T-helper 1 cell (primary cell): ENCODE data around the gene GGNBP2.
A peak's percentile ranks its signal among the peaks of the same experiment; 100 is the strongest.
"Not testable (repeated sequence)": the region's sequence is repeated elsewhere in the genome, so short reads cannot be mapped to it uniquely, and the experiment has no call there.

Experiments used
- DNase-seq, 5 donors: peaks; one replicate each; pipeline ENCODE4 v3.0.0-alpha.2; 2012 to 2020
- total RNA-seq, 4 donors: gene quantifications; one replicate each; lab custom pipeline; 2026; lab: John Stamatoyannopoulos, UW

Gene GGNBP2, protein sequence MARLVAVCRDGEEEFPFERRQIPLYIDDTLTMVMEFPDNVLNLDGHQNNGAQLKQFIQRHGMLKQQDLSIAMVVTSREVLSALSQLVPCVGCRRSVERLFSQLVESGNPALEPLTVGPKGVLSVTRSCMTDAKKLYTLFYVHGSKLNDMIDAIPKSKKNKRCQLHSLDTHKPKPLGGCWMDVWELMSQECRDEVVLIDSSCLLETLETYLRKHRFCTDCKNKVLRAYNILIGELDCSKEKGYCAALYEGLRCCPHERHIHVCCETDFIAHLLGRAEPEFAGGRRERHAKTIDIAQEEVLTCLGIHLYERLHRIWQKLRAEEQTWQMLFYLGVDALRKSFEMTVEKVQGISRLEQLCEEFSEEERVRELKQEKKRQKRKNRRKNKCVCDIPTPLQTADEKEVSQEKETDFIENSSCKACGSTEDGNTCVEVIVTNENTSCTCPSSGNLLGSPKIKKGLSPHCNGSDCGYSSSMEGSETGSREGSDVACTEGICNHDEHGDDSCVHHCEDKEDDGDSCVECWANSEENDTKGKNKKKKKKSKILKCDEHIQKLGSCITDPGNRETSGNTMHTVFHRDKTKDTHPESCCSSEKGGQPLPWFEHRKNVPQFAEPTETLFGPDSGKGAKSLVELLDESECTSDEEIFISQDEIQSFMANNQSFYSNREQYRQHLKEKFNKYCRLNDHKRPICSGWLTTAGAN
- 152 to 172 (median 158) reads per million in 4 donors for total RNA-seq

DNA sequence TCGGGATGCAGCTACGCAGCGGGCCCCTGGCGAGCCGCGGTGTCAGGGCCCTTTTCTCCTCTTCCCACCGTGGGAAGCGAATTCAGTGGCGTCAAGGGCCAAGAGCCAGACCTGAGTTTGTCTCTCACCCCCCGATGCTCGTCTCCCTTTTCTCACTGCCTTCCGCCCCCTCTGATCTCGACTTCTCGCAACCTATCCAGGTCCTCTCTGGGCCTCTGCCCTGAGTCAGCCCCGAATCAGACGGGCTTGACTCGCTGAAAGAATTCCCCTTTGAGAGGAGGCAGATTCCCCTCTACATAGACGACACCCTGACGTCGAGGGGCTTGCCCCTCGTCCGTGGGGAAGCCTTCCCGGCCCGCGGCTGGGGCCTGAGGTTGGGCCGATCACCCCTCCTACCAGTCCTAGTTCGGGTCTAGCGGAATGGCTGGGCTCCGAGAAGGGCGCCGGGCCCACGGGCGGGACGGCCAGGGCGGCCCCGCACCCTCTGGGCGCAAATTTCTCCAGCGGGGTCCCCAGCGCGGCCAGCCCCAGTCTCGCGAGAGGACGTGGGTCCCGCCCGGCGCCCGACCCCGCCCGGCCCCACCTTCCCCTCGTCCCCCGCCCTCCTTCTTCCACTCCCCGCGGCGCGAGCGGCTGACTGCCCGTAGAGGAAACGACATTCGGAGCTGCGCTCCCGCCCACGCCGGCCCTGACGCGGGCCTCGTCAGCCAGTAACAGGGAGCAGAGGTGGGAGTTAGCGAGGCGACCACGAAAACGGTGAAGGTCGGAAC lies at the start of gene GGNBP2:
Gene GGNBP2, plus strand, starts transcription at position 613 of the 770 bp plus-strand sequence. CDS start 806 bp downstream, outside the sequence.
- DNase-seq, result peak; percentile 87 to 95 (median 91)

DNA sequence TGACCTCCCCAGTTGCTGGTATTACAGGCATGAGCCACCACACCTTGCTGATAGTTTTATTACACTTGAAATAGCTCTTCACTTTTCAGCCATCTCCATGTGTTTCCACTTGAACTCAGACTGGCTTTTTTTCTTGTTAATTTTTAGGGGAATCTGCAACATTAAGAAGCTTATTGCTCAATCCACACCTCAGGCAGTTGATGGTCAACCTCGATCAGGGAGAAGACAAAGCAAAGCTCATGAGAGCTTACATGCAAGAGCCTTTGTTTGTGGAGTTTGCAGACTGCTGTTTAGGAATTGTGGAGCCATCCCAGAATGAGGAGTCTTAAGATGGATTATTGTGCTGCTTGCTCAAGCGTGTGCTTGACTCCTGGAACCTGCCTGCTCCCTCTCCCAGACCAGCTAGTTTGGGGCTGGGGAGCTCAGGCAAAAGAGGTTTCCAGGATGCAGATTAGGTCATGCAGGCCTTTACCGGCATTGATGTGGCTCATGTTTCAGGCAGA lies 49.6 kb upstream of the GGNBP2 start:
- DNase-seq, result no peak

DNA sequence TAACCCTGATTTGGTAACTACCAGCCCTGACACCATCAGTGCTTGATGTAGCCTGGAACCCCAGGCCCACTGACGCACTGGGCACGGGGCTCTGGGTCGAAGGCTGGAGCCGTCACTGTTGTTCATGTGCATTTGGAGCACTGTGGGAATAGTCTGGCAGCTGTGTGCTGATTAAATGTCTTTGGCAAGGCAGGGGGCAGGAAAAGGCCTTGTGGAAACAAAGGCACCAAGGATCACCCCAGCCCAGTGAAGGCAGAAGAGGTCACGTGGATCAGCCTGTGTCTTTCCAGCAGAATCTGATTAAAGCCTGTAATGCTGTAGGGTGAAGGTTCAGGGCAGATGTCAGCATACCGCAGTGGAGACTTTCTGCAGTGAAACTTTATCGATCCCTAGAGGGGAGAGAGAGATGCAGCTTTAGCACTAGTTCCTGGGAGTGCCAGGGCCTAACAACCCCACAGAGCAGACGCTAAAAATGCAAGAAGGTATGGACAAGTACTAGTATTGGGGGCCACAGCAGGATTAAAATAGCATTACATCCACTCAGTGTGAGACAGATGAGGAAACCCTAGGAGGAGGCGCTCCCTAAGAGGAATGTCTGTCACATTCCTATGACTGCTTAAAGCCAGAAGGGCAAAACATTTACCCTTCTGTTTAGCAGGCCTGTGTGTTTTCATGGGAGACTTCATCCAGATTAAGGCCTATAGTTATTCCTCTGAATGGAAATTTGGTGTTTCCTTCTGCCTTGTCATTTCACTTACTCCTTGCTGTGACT lies 48.5 kb upstream of the GGNBP2 start:
- no peak for DNase-seq

DNA sequence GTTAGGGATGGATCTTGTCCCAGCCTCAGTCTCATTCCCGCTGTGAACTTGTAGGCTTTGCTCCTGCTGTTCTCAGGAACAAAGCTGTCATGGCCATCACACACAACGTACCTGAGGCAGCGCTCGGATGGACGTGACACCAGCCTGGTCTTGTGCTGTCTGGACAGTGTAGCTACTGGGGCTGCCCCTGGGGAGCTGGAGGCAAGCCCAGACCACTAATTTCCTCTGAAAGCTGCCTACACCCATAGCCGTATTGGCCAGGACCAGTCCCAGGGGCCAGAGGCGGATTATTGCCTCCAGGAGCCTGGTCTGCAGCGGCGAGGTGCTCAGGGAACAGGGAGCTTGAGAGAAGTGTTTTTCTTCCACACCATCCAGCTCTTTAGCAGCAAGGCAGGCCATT lies 46.6 kb upstream of the GGNBP2 start:
- DNase-seq, result no peak

DNA sequence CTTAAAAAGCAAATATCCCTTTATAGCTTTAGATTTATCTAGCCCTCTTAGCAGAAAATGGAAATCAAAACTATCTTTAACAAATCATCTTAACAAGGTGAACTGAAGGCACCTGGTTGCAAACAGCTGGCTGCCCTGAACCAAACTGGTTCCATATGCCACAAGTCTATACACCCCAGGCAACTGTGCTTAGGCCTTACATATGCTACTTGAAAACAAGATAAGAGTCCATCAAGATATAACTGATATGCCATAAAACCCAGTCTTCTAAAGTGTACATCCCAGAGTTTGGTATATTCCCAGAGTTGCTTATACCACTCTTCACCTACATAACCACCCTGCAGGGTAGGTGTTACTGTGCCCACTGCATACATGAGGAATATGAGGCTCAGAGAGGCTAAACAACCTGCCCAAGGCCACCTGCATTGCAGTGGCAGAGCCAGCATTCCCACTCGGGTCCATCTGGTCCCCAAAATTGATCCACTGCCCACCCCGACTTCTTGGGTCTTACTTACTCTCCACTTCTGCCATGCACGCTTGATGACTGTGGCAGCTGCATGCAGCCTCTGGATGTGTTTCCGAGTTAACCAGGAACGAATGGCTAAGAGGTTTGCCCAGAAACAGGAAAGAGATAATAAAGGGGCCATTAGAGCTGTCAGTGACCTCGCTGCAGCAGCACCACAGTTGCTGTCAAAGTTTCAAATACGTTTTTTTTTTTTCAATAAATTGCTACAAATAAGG lies 46.0 kb upstream of the GGNBP2 start:
- no peak for DNase-seq

DNA sequence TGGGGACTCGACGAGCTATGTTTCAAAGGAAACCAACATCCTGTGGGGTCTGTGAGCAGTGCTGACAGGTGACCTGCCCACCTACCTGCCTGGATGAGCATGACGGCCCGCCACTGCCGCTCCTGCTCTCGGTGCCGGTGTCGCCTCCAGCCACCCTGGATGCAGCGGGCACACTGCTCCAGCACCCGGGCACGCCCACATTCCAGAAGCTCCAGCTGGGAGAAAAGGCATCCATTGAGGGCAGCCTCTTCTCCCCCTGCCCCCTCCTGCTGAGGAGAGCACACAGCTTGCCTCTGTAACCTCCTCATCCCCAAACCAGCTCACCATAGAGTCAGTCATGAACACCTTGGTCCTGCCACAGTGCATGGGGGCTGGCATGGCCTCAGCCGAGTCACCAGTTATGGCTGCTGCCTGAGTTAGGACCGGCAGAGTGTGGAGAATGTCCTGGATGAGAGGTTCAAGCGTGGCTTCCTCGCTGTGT lies 43.9 kb upstream of the GGNBP2 start:
- DNase-seq, result no peak

DNA sequence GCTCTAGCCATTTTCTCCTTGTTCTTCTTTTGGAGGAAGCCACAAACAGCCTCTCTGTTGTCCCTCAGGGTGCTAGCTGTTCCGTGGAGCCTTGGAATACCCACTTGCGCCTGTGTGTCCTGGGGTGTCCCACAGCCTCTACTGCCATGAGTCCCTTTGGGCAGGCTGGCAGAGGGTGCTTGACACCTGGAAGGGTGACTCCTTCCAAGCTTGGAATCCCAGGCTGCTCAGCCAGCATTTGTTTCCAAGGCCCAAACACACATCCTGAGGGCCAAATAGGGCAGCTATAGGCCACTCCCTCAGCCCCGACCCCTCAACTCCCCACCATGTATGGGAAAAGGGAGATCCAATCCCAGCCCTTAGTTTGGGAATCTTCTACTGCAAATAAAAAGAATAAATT lies 43.4 kb upstream of the GGNBP2 start:
- DNase-seq, result no peak

DNA sequence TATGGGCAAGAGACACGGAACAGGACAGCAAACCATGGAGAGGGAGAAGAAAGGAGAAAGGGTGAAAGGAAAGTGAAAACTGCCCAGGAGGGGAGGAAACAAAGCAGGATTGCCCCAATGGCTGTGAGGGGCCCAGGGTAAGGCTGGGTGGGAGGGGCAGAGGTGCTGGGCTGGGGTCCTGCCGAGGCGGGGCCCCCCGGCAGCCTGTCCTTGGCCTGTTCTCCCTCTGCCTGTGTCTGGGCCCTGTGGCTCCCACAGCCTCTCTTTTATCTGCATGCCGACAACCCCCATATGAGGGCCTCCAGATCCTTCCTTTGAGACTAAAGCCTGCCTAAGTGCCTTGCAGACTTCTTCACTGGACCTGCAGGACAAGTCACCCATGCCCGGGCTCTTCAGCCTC lies 42.8 kb upstream of the GGNBP2 start:
- DNase-seq, result no peak

DNA sequence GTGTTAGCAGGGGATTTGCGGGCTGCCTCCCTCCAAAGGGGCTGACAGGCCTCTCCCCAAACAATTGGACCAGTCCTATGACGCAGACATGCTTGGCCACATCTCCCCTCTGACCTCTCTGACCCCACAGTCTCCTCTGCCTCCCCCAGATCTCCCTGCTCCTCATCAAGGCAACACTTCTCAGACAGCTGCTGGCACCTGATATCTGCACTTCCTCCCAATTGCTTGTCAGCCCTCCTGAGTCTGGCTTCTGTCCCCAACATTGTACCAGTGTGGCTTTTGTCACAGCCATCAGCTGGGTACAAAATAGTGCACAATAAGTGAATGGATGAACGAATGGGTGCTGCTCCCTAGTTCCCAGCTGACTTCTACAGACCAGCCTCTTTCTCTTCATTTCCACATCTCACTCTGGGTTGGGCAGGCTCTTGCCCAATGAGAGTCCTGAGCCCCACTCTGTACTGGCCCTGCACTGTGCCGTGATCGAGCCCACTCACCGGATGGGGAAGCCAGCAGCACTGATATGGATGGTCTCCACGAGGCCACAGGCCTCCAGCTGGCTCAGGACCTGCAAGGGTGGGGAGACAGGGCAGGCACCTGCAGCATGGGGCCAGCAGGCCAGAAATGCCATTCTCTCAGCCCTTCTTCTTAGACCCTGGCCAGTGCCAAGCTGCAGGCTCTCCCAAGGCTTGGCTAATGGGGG lies 41.1 kb upstream of the GGNBP2 start:
- DNase-seq, result no peak

DNA sequence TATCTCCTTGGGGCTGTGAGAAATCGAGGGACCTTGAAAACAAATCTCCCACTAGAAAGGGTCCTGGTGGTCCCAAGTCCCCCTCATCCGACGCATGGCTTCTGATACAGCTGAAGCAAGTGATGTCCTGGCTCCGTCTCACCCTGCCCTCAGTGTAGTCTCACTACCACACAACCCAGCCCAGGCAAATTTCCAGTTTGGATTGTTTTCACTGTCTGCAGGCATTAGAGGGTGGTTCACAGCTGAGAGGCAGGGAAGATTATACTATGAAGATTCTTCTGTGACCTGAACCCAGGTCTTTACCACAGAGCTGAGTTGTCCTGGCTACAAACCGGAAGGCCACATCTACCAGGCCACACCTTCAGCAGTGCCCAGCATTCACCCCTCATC lies 40.6 kb upstream of the GGNBP2 start:
- no peak for DNase-seq

DNA sequence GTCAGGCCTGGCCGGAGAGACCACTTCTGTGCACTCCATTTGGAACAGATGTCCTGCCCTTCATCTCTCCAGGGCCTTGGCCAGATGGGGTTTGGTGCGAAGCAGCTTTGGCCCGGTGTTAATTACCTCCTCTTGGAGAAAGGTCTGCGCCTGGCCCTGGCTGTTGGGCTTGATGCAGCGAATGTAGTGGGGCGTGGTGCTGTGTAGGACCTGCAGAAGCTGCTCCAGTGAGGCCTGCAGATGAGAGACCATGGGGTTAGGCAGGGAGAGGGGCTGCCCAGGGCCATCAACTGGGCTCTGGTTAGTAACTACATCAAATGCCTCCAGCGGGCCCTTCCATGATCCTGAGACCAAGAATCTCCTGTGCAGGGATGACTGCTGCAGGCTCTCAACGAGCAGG lies 39.5 kb upstream of the GGNBP2 start:
- DNase-seq, result no peak

DNA sequence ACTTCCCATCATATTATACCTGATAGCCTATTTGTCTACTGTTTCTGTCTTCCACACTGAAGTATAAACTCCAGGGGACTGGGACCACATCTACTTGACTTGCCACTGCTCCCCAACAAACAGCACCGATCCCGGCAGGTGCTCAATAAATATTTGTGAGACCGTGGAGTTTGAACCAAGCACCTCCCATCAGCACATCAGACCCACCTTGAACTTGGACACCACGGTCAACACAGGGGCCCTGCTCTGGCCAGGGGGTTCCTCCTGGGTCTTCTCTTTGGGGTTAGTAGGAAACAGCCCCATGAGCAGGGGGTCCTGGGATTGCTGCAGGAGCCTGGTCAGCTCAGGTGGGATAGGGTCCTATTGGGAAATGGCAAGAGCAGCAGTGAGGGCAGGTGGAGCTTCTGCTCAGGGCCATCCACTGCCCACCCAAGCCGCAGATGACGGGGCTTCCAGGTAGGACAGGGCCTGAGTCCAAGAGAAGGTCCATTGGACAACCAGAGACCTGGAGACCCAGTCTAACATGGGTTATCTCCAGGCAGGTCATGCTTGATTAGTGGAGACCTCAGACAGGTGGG lies 38.4 kb upstream of the GGNBP2 start:
- no peak for DNase-seq

DNA sequence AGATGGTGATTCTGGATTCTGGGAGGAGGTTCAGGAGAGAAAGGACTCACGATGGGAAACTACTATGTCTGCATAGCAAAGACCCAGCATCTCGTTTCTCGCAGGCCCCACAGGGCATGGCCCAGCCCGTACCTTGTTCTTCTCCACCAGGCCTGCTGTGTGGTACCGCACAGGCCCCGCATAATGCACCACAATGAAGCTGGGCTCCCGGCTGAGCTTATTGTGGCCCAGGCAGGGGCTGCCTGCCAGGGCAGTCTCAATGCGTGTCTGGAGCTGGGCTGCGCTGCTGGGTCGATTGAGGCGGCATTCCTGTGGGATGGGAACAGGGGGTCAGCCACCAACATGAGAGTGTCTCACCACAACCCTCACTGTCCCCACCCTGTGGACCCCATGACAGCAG lies 37.9 kb upstream of the GGNBP2 start:
- DNase-seq, result no peak

DNA sequence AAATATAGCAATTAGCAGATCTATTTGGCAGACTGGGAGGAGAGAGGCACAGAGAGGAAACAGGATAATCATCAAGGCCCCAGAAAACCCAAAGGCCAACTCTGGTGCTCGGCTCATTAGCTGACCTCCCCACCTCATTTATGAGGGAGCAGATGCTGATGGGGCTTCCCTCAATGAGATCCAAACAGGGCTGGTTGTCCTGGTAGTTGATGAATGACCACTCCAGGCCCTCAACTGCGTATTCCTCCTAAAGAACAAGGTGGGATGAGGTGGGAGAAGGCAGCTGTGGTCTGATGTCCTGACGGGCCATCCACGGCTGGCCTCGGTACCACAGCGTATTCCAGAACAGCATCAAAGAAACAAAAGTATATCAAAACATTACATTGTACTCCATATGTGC lies 37.5 kb upstream of the GGNBP2 start:
- DNase-seq, result no peak

DNA sequence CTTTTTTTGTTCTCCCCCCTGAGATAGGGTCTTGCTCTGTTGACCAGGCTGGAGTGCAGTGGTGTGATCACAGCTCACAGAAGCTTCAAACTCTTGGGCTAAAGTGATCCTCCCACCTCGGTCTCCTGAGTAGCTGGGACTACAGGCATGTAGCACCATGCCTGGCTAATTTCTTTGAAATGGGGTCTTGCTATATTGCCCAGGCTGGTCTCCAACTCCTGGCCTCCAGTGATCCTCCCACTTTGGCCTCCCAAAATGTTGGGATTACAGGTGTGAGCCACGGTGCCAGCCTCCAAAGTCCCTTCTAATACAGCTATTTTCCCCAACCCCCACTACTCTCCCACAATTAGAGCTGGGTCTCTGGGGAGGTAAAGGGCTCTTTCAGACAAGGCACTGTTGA lies 36.3 kb upstream of the GGNBP2 start:
- not testable (repeated sequence) for DNase-seq

DNA sequence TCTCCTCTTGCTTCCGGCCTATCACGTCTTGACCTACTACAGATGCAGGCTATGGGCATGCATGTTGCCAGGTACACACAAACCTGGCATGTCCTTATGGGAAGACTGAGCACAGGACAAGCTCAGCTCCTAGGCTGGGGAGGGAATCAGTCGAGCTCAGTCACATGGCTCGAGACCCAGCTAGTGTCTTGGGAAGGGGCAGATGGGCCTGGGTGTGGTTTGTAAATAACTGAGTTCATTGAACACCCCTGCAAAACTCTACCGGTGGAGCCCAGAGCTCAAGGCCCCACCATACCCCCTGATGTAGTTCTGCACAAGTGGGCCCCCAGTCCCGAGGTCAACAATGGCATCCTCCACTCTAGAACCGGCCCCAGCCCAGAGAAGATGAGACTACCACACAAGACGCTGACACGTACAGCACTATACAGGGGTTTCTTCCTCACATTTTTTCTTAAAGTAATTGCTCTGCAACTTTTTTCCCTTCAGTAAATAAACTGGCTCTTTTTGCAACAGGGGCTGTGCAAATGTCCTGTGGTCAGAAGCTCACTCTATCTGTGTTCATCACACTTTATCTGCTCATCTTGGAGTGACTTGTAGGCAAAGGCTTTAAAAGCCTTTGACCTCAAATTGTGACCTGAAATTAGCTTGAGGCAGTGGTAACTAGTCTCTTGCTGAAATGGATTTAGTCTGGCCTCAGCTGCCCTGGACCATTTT lies 35.3 kb upstream of the GGNBP2 start:
- no peak for DNase-seq

DNA sequence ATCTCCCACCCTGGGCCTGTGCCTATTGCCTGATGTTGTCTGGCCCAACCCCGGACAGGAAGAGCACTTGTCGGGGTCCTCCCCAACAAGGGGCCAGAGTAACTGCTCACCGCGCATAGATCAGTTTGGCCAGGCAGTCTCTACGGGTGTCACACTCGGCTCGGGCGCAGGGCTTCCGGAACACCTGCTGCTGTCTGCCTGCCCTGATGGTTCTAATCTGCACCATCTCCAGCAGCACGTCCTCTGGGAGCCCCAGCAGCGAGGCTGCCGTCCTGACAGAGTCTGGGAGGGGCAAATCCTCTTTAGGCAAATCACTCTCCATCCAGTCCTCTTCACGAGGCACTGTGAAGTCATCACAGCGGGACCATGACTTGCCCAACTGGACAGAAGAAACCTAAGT lies 34.1 kb upstream of the GGNBP2 start:
- DNase-seq, result no peak

DNA sequence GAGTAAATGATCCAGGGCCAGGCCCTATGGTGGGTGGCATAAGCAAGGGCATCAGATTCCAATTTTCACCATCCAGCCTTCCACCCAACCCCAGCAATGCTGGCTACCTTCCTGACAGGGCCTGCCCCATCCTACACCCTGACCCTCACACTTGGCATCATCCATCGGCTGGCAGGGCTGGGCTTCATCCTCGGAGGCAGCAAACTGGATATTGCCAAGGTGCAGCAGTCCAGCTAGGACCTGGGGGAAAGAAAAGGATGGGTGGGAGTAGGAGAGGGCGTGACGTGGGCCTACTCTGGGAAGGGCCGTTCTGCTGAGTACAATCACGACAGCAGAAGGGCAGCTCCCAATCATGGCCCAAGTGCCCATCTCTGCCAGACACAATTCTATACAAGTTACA lies 33.5 kb upstream of the GGNBP2 start:
- DNase-seq, result no peak

DNA sequence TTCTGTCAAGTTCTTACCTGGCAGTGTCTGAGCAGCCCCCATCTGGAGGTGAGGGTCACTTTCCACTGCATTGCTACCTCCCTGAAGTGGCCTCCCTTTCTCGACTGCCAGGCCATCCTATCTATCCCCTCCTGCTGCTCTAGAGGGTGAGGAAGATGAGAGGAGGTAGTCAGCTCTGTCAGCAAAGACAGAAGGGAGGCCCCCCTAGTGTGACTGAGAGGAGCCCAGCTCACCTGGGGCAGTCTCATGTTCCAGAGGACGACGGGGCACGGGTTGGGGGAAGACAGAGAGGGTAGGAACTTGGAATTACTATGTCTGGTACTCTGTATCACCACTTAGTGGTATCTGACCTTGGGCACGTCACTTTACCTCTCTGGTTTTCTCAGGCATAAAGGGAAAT lies 32.1 kb upstream of the GGNBP2 start:
- no peak for DNase-seq

DNA sequence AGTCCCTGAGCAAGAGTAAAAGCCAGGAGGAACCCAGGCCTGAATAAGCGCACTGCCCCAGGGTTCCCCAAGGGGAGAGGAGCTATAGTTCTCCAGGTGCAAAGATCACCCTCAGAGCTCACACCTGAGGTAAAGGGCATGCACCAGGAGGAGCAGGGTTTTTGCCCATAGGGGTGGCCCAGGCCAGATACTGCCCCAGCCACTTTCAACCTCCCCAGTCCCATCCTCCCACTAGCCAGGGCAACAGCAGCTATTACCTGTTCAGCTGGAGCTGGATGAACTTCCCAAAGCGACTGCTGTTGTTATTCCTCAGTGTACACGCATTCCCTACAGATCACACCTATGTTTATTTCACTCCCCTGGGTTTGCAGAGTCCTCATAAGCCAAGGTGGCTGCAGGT lies 29.9 kb upstream of the GGNBP2 start:
- DNase-seq, result no peak
